ENCODE results near the gene PDILT. TPM values are rescaled to one million over a fixed set of nuclear protein-coding genes. Genes with fewer than 3 reads are reported as not detected.

The PDILT gene
- total RNA-seq, 1 experiment from 2014 or later = not detected

GRCh38 chr16:20369452-20370054, 35.0 kb downstream of the PDILT start:
- no peak for DNase-seq (ENCODE audit: low read depth)

GRCh38 chr16:20364051-20364450, 40.5 kb downstream of the PDILT start:
- DNase-seq (ENCODE audit: low read depth) = peak; percentile 24

DNA sequence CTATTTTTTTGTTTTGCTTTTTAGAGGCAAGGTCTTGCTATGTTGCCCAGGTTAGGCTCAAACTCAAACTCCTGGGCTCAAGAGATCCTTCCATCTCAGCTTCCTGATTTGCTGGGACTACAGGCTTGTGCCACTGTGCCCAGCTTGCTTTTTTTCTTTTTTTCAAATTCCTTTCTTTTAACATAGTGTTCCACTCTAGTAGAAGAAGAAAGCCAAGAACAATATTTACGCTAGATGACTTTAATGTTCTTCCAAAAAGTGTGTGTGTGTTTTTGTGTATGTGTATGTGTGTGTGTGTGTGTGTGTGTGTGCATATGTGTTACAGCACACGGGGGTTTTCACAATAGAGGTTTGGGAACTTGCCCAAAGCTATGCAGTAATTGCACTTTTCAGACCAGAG, 41.3 kb downstream of the PDILT start:
- no peak for DNase-seq (ENCODE audit: low read depth)

DNA sequence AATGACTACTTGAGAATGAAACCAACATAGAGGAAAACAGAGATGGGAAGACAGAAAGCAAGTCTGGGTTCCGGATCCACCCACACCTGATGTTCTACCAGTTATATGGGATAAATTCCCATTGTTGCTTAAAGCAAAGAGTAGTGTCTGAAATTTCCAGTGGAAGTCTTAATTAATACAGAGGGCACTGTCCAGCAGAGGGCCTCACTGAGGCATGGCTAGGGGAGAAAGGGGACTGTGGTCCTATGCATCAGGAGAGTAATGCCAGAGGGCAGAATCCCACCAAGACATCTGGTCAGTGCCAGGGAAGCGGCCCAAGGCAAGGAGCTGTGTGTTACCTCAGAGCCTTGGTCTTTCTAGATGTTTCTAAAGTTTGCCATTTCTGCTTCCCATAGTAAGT, 44.5 kb downstream of the PDILT start:
- peak; percentile 4 for DNase-seq (ENCODE audit: low read depth)

DNA sequence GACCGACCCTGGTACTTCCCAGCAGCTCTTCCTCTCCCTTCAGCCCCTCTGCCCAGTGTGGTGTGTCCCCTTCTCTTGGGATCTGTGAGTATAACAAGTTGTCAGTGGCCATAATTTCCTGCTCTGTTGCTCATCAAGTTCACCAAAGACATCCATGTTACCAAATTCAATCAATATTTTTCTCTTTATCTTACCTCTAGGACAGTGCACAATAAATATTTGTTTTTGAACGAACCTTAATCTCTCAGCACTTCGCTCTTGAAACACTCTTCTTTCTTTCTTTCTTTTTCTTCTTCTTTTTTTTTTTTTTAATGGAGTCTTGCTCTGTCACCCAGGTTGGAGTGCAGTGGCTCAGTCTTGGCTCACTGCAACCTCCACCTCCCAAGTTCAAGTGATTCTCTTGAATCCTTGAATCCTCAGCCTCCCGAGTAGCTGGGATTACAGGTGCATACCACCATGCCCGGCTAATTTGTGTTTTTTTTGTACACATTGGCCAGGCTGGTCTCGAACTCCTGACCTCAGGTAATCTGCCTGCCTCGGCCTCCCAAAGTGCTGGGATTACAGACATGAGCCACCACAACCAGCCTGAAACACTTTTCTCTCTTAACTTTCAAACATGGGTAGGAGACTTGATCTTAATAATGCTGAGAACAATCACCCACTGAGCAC, 49.3 kb downstream of the PDILT start:
- no peak for DNase-seq (ENCODE audit: low read depth)

DNA sequence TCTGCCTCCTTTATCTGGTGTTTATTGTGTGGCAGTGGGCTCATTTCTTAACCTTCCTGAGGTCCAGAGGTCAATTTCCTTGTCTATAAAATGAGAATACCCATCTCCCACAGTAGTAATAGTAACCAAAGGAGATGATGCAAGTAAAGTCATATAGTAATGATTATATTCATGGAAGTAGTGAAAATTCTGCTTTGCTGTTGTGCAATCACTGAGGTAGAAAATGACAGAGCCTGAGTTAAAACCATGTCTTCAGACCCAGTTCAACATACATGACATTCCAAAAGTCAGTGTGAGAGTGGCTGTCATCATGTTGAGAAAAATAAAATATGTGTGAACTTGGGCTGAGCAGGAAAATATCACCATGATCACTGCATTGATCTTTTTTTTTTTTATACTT, 51.2 kb downstream of the PDILT start:
- no peak for DNase-seq (ENCODE audit: low read depth)

DNA sequence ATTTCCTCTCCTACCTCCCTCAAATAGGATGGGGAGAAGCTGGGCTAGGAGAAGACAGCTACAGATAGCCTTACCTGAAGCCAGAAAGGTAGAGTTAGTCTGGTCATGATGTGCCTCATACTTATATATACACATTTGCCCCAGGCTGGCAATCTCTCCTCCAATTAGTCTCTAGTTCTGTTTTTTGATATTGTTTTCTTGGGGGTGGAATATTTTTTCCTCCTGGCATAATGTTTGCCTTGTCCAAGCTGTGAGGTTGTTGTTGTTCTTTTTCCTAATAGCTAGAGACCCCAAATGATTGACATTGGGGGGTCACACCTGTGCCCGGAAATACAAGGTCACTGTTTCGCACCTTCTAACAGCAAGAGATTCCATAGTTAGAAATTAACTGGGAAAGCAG, 51.9 kb downstream of the PDILT start, which contains the start of gene UMOD:
UMOD (minus strand) TSS at position 101 of the 400 bp plus-strand sequence. CDS start 1,978 bp downstream, outside the sequence.
- no peak for DNase-seq (ENCODE audit: low read depth)

DNA sequence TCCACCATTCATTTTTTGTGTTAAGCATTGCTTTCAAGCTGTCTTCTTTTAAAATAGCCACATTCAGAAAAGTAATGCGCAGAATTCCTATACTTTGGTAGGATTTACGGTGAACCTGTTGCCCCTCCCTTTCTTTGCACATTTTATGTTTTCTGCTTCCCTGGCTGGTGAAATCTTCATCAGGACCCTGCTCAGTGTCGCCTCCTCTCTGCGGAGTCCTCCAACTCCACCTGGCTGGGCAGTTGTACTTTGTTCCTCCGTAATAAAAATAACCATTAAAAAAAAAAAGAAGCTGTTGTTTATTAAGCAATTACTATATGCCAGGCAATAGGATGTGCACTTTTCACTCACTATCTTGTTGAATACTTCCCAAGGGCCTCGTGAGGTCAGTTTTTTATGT, 54.9 kb downstream of the PDILT start:
- no peak for DNase-seq (ENCODE audit: low read depth)

DNA sequence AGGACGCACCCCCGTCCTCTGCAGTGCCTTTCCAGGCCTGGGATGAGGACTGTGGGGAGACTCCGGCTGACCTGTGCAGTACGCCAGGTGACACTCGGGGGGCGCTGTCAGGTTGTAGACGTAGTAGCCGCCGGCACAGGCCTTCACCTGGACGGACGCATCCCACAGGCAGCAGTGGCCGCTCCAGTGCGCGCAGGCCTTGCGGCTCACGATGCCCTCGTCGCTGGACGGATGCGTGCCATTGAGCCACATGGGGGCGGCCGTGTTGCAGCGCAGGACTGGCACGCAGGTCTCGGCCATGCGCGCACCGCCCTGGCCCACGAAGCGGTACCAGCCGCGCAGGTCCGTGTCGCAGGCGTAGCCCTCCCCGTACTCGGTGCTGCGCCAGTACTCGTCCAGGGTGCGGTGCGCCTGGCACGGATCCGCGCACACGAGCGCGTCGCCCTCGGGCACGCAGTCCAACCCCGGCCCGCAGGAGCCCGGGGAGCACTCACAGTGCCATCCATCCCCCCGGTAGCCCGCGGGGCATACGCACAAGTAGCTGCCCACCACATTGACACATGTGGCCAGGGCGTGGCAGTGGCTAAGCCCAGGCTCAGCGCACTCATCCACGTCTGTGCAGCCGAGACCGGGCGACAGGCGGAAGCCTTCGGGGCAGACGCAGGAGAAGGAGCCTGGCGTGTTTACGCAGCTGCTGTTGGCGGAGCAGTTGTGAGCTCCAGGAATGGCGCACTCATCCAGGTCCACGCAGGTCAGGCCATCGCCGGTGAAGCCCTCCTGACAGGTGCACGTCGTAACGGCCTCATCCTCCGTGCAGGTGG, 56.0 kb downstream of the PDILT start:
- DNase-seq (ENCODE audit: low read depth) = no peak

- DNase-seq (ENCODE audit: low read depth) = no peak
Measured at GRCh38 chr16:20347666-20348364, 56.7 kb downstream of the PDILT start.

- no peak for DNase-seq (ENCODE audit: low read depth)
Measured at GRCh38 chr16:20344611-20345010, 59.9 kb downstream of the PDILT start.

DNA sequence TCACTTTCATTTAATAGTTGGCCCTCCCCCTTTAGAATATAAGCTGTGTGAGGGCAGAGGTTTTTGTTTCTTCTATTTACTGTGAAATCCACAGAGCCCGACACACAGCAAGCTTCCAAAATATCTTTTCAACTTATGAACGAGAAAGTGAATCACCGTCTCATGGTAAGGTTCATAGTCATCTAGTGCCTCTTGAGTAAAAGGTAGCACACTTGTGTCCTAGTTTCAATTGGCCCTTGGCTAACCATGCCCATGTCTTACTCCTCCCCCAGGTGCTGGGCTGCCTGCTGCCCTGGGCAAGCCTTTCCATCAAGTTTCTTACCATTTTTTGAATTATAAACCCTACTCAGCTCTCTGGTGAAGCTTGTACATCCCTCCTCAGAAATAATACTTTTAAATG, 64.8 kb downstream of the PDILT start:
- DNase-seq (ENCODE audit: low read depth) = no peak

GRCh38 chr16:20336955-20337354, 67.6 kb downstream of the PDILT start:
- no peak for DNase-seq (ENCODE audit: low read depth)

- no peak for DNase-seq (ENCODE audit: low read depth)
Measured at GRCh38 chr16:20334396-20334795, 70.1 kb downstream of the PDILT start.

DNA sequence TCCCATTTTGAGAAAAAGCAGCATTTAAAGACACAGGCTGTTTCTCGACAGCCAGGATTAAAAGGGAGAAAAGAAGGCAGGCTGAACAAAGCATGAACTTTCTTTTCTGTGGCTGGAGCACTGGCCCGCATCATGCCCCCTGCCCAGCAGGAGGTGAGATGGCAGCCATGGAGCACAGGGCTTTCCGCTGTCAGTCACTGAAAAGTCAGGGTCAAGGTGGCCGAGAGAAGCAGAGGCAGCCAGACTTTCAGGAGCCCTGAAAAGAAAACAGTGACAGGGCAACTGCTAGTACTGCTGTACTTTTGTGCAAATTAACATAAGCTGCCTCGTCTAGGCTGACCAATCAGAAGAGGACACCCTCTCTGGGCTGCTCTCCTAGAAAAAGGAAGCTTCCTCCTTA, 71.4 kb downstream of the PDILT start:
- no peak for DNase-seq (ENCODE audit: low read depth)

- DNase-seq (ENCODE audit: low read depth) = no peak
Measured at GRCh38 chr16:20332411-20332810, 72.1 kb downstream of the PDILT start.

GRCh38 chr16:20331635-20332034, 72.9 kb downstream of the PDILT start:
- DNase-seq (ENCODE audit: low read depth) = no peak

DNA sequence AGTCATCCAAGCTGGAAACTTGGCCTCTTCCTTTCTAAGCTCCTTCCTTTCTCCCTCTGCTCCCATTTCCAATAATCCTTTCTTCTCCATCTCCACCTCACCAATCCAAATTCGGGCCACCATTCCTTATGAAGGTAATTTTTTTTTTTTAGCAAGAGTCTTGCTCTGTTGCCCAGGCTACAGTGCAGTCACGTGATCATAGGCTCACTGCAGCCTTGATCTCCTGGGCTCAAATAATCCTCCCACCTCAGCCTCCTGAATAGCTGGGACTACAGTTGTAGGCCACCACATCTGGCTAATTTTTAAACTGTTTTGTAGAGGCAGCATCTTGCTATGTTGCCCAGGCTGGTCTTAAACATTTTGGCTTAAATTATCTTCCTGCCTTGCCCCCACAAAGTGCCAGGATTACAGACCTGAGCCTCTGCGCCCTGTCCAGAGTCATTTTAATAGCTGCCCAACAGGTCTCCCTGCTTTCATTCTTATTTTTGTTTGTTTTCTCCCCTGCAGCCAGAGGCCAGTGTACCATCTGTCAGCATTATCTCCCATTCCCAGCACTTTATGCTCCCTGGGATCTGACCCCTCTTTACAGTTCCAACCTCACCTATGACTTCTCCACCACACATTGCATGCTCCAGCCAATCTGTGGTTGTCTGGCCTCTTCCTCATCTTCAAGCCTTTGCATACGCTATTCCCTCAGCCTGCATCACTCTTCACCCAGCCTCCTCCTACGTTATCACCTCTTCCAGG, 75.0 kb downstream of the PDILT start:
- DNase-seq (ENCODE audit: low read depth) = no peak

- DNase-seq (ENCODE audit: low read depth) = no peak
Measured at GRCh38 chr16:20327444-20328041, 77.0 kb downstream of the PDILT start, which contains the start of gene GP2. Gene GP2, minus strand, starts transcription at chr16:20327513. Its CDS starts 1,082 bp downstream, at chr16:20326431.

- no peak for DNase-seq (ENCODE audit: low read depth)
Measured at GRCh38 chr16:20326321-20326720, 78.2 kb downstream of the PDILT start.

- no peak for DNase-seq (ENCODE audit: low read depth)
Measured at GRCh38 chr16:20325005-20325404, 79.5 kb downstream of the PDILT start.
